Measurements from ENCODE around the gene BFSP2.
A peak's percentile ranks its signal among the peaks of the same experiment; 100 is the strongest.

Gene BFSP2

DNA sequence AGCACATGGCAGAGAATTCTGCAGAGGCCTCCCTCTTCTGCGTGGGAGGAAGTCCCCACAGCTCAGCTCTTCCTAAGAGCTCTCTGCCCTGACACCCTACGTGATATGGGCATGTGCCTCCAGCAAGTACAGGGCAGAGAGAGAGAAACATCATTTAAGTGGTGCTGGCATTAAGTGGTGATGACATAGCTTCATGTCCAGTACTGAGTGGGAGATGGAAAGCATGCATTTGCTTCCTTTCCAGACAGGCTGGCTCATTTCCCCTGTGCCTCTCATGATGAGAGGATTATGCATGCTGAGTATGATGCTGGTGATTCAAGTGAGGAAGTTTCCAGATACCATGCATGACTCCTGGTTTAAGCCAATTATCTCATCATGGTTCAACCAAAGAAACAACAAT, 26.9 kb downstream of the BFSP2 start:
- Histone ChIP-seq H3K9ac (no peak overlapping the region), H3K4me3 (no peak overlapping the region), H3K4me1 (peaks cover 0 to 16% (median 7%) of the 10 kb centered on the region in 10 experiments; a peak in 10 of 20 replicates), H3K27me3 (no peaks in the 10 kb centered on the region), H4K20me1 (no peaks in the 10 kb centered on the region), H3K27ac (no peak overlapping the region), H3K4me2 (peak overlapping the region in 2 of 11 experiments; percentile 16 to 27; a peak in 1 of 22 replicates), H3K9me3 (replicated peaks in 1 of 11) (no peaks in the 10 kb centered on the region), H3K36me3 (no peaks in the 10 kb centered on the region)
- no peak for TF ChIP-seq Cebpa-rat (IDR thresholded peaks at IDR 0.05)

- Histone ChIP-seq H3K4me1 (peaks cover 0 to 15% (median 6%) of the 10 kb centered on the region in 10 experiments; a peak in 10 of 20 replicates), H3K27me3 (no peaks in the 10 kb centered on the region), H3K27ac (no peak overlapping the region), H3K36me3 (no peaks in the 10 kb centered on the region), H3K4me2 (no peak overlapping the region), H3K9me3 (replicated peaks in 1 of 11) (no peaks in the 10 kb centered on the region), H3K9ac (no peak overlapping the region), H4K20me1 (no peaks in the 10 kb centered on the region), H3K4me3 (no peak overlapping the region)
- no peak for TF ChIP-seq Cebpa-rat (IDR thresholded peaks at IDR 0.05)
These were observed 28.7 kb downstream of the BFSP2 start for GRCh38 chr3:133428552-133428951.

DNA sequence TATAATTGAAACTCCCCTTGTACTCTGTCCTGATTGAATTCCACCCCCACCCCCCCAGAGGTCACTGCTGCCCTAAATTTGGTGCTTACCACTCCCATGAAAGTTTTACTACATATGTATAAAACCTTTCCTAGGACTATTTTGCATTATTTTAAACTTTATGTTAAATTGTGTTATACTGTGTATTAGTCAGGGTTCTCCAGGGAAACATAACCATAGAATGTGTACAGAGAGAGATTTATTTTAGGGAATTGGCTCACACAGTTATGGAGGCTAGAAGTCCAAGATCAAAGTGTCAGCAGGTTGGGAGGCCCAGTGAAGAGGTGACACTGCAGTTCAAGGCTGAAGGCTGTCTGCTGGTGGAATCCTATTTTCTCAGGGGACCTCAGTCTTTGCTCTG, 29.2 kb downstream of the BFSP2 start:
- Histone ChIP-seq H3K4me1 (peaks cover 0 to 14% (median 1%) of the 10 kb centered on the region in 10 experiments; a peak in 6 of 20 replicates), H3K4me3 (no peak overlapping the region), H3K9ac (no peak overlapping the region), H3K36me3 (no peaks in the 10 kb centered on the region), H3K9me3 (replicated peaks in 1 of 11) (no peaks in the 10 kb centered on the region), H4K20me1 (no peaks in the 10 kb centered on the region), H3K27me3 (no peaks in the 10 kb centered on the region), H3K27ac (no peak overlapping the region), H3K4me2 (no peak overlapping the region)
- TF ChIP-seq Cebpa-rat (IDR thresholded peaks at IDR 0.05) = no peak

DNA sequence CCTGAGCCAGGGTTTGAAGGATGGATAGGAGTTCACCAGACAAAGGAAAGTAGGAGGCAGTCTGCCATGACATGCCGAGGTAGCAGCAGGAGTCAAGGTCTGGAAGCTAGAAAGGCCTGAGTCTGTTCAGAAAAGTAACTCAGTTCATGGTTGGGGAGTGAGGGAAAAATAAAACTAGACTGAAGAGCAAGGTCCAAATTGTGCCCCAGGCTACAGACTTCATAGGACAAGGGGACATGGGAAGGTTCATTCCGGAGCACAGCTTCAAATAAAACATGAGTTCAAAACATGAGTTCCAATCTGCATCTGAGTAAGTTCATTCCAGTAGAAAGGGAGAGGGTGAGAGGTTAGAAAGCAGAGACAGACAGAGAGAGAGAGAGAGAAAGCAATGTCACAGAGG, 39.7 kb downstream of the BFSP2 start:
- Histone ChIP-seq H3K4me3 (no peak overlapping the region), H3K4me1 (peaks cover 0 to 12% (median 8%) of the 10 kb centered on the region in 10 experiments; a peak in 11 of 20 replicates), H3K27ac (no peak overlapping the region), H3K9ac (no peak overlapping the region), H3K27me3 (no peaks in the 10 kb centered on the region), H3K9me3 (replicated peaks in 1 of 11) (peaks cover 14 to 22% (median 17%) of the 10 kb centered on the region in 11 experiments), H4K20me1 (no peaks in the 10 kb centered on the region), H3K4me2 (no peak overlapping the region), H3K36me3 (no peaks in the 10 kb centered on the region)
- no peak for TF ChIP-seq Cebpa-rat (IDR thresholded peaks at IDR 0.05)

DNA sequence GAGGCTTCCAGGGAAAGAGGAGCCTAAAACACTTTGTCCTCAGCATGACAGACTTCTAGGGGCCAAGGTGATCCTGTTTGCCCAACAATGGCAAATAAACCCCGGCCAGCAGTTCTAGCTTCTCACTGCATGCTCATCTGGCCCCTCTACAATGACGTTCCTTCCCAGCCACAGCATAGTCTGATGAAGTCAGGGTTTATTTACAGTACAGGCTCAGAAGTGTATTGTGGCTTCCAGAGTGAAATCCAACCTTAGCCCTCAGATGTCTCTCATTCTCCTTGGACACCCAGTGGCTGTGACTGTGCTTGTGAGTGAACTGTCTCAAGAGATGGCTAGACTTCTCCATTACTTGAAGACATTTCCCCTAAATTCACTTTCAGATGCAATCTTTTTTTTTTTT, 40.8 kb downstream of the BFSP2 start:
- H3K4me1 ChIP-seq = peaks cover 0 to 12% (median 8%) of the 10 kb centered on the region in 10 experiments; a peak in 11 of 20 replicates
- no peak overlapping the region for H3K9ac ChIP-seq
- peaks cover 14 to 22% (median 17%) of the 10 kb centered on the region in 11 experiments for H3K9me3 ChIP-seq (replicated peaks in 1 of 11)
- H4K20me1 ChIP-seq = no peaks in the 10 kb centered on the region
- no peak overlapping the region for H3K4me2 ChIP-seq
- no peak overlapping the region for H3K4me3 ChIP-seq
- H3K27me3 ChIP-seq = no peaks in the 10 kb centered on the region
- TF ChIP-seq Cebpa-rat (IDR thresholded peaks at IDR 0.05) = no peak
- no peaks in the 10 kb centered on the region for H3K36me3 ChIP-seq
- H3K27ac ChIP-seq = no peak overlapping the region

DNA sequence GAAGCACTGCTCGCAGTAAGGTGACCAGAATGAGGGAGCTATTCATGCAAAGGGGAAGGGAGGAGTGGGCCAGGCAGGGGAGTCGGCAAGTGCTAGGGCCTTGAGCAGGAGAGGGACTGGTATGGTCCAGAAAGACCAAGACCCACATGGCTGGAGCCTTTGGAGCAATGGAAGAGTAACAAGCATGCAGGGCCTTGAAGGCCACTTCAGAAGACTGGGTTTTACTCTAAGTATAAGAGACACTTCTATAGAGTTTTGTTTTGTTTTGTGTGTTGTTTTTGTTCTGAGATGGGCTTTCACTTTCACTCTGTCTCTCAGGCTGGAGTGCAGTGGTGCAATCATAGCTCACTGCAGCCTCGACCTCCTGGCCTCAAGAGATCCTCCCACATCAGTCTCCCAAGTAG, 42.0 kb downstream of the BFSP2 start:
- Histone ChIP-seq H3K9ac (peak overlapping the region in 10 of 11 experiments; percentile 36 to 76 (median 53); a peak in 16 of 22 replicates), H3K4me1 (peaks cover 0 to 12% (median 8%) of the 10 kb centered on the region in 10 experiments; a peak in 11 of 20 replicates), H4K20me1 (no peaks in the 10 kb centered on the region), H3K9me3 (replicated peaks in 1 of 11) (peaks cover 14 to 22% (median 17%) of the 10 kb centered on the region in 11 experiments), H3K4me2 (peak overlapping the region; percentile 46 to 86 (median 76)), H3K27me3 (0 out of 22 replicates have a peak, but pooled peaks cover 0 to 3% (median 0%) of the 10 kb centered on the region in 11 experiments), H3K4me3 (peak overlapping the region in 7 of 10 experiments; percentile 21 to 46 (median 33); a peak in 10 of 20 replicates), H3K36me3 (no peaks in the 10 kb centered on the region), H3K27ac (peak overlapping the region in 9 of 11 experiments; percentile 52 to 81 (median 69); a peak in 18 of 22 replicates)
- no peak; a peak in 1 of 22 replicates for TF ChIP-seq Cebpa-rat (IDR thresholded peaks at IDR 0.05)

DNA sequence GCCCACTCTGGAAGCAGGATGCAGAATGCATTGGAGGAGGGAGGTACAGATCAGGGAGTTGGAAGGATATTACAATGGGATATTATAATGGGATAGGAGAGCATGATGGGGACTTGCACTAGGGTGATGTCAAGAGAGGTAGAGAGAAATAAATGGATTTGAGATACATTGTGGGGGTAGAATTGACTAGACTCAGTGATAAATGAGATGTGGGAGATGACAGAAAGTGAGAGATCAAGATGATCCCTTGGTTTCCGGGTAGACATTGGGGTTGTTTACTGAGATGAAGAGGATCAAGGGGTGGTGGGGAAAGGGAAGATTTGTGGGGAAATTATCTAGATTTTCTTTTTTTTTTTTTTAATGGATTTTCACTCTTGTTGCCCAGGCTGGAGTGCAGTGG, 42.7 kb downstream of the BFSP2 start:
- no peaks in the 10 kb centered on the region for H3K36me3 ChIP-seq
- no peak for TF ChIP-seq Cebpa-rat (IDR thresholded peaks at IDR 0.05)
- peaks cover 14 to 22% (median 17%) of the 10 kb centered on the region in 11 experiments for H3K9me3 ChIP-seq (replicated peaks in 1 of 11)
- no peak overlapping the region for H3K4me3 ChIP-seq
- no peaks in the 10 kb centered on the region for H4K20me1 ChIP-seq
- no peak overlapping the region for H3K9ac ChIP-seq
- H3K4me1 ChIP-seq = peaks cover 0 to 12% (median 8%) of the 10 kb centered on the region in 10 experiments; a peak in 11 of 20 replicates
- H3K27ac ChIP-seq = peak overlapping the region in 3 of 11 experiments; percentile 67 to 81 (median 77); a peak in 3 of 22 replicates
- H3K4me2 ChIP-seq = peak overlapping the region; percentile 46 to 86 (median 76); a peak in 13 of 22 replicates
- H3K27me3 ChIP-seq = peaks cover 0 to 9% (median 0%) of the 10 kb centered on the region in 11 experiments; a peak in 1 of 22 replicates

GRCh38 chr3:133443649-133444422, 44.0 kb downstream of the BFSP2 start:
- H3K4me1 ChIP-seq = peaks cover 7 to 24% (median 17%) of the 10 kb centered on the region in 10 experiments; a peak in 16 of 20 replicates
- H3K9ac ChIP-seq = no peak overlapping the region
- H3K4me2 ChIP-seq = no peak overlapping the region
- no peaks in the 10 kb centered on the region for H4K20me1 ChIP-seq
- peaks cover 14 to 22% (median 17%) of the 10 kb centered on the region in 11 experiments for H3K9me3 ChIP-seq (replicated peaks in 1 of 11)
- no peak overlapping the region for H3K4me3 ChIP-seq
- TF ChIP-seq Cebpa-rat (IDR thresholded peaks at IDR 0.05) = no peak
- H3K27me3 ChIP-seq = peaks cover 0 to 14% (median 0%) of the 10 kb centered on the region in 11 experiments; a peak in 1 of 22 replicates
- no peak overlapping the region for H3K27ac ChIP-seq
- H3K36me3 ChIP-seq = no peaks in the 10 kb centered on the region

DNA sequence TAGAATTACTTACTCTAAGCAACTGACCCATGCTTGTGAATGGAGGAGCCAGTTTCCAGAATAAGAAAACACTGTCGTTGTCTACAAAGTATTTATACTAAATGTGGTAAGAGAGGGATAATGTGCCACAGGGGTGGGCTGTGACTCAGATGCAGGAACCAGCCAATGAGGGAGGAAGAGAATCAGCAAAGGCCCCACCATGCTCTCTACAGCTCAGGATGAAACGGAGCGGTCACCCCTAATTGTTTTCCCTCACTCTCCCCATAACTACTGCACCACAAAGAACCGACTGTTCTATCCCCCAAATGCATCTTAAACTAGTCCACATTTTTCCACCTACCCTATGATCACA, 44.5 kb downstream of the BFSP2 start:
- peaks cover 13 to 20% (median 15%) of the 10 kb centered on the region in 11 experiments for H3K9me3 ChIP-seq (replicated peaks in 1 of 11)
- no peak overlapping the region for H3K4me3 ChIP-seq
- no peaks in the 10 kb centered on the region for H4K20me1 ChIP-seq
- no peak overlapping the region for H3K9ac ChIP-seq
- no peak overlapping the region for H3K27ac ChIP-seq
- no peak overlapping the region for H3K4me2 ChIP-seq
- no peak for TF ChIP-seq Cebpa-rat (IDR thresholded peaks at IDR 0.05)
- peaks cover 0 to 14% (median 0%) of the 10 kb centered on the region in 11 experiments; a peak in 1 of 22 replicates for H3K27me3 ChIP-seq
- no peaks in the 10 kb centered on the region for H3K36me3 ChIP-seq
- H3K4me1 ChIP-seq = peaks cover 7 to 29% (median 17%) of the 10 kb centered on the region in 10 experiments; a peak in 16 of 20 replicates

Data from BLaER1 treated with 17β-estradiol and CSF1 and Interleukin-3, amounts not matched to agents 10 nM and 100 nM (cell line).